ENCODE results near the gene THAP10. TPM values are rescaled to one million over a fixed set of nuclear protein-coding genes. Genes with fewer than 3 reads are reported as not detected.

THAP10 gene
- total and polyA plus RNA-seq, 3 experiments from 2014 or later: 0.18 to 0.20 TPM; not detected in 1

DNA sequence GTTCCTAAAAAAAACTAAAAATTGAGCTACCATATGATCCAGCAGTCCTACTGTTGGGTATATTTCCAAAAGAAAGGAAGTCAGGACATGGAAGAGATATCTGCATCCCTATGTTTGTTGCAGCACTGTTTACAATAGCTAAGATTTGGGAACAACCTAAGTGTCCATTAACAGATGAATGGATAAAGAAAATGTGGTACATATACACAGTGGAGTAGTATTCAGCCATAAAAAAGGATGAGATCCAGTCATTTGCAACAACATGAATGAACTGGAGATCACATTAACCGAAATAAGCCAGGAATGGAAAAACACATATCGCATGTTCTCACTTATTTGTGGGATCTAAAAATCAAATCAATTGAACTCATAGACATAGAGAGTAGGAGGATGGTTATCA, 29.9 kb upstream of the THAP10 start:
- ChIA-PET CTCF (no interaction called here), POLR2A (no interaction called here)
- Histone ChIP-seq H3K4me1 (ENCODE audit: insufficient read depth, low read length) (no peaks in the 10 kb centered on the region), H3K36me3 (ENCODE audit: insufficient read depth, low read length) (no peaks in the 10 kb centered on the region), H3K9me3 (ENCODE audit: low read length) (no peaks in the 10 kb centered on the region), H3K27me3 (ENCODE audit: insufficient read depth, low read length, poor library complexity, severe bottlenecking) (no peaks in the 10 kb centered on the region), H3K4me3 (ENCODE audit: low read length) (no peak overlapping the region), H3K27ac (ENCODE audit: low read depth, low read length) (no peak overlapping the region)
- Mint-ChIP-seq H3K27ac (no peak overlapping the region), H3K4me1 (no peaks in the 10 kb centered on the region), H3K36me3 (no peaks in the 10 kb centered on the region), H3K27me3 (peaks cover 4 to 53% of the 10 kb centered on the region in 2 donors), H3K4me3 (no peak overlapping the region), H3K9me3 (peaks cover 0 to 7% (median 2%) of the 10 kb centered on the region in 5 donors)
- DNase-seq: no peak

DNA sequence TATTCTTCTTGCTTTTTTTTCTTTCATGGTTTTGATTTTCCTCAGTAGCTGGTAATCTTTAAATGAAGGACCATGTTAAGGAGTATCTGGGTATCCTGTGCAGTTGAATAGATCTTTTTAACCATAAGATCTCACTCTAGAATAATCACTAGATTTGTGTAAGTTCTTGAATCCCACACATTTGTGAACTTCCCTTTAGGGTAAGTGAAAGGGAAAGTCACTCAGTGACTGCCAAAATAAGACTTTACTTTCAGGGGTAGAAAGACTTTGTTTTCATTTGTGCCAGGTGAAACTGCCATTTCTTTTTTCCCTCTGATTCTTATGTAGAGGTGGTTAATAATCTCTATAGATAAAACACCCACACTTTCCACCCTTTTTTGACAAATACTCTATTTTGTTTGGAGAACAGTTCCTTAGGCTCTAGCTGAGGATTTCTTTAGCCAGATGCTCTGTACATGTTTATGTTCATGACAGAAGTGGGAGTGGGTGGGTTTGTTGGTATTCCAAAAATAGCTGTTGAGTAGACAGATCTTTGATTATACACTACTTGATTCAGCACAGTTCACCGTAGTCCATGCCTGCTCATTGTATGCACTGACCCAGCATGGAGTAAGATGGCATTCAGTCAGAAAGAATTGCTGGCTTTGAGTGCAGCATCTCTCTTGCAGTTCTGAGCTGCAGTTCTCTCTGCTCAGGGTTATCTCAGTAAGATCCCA, 28.9 kb upstream of the THAP10 start:
- Mint-ChIP-seq H3K9me3 (peaks cover 0 to 7% (median 2%) of the 10 kb centered on the region in 5 donors), H3K4me1 (no peaks in the 10 kb centered on the region), H3K27ac (no peak overlapping the region), H3K4me3 (no peak overlapping the region), H3K36me3 (no peaks in the 10 kb centered on the region), H3K27me3 (peaks cover 4 to 47% of the 10 kb centered on the region in 2 donors)
- no peaks in the 10 kb centered on the region for H3K36me3 ChIP-seq (ENCODE audit: insufficient read depth, low read length)
- CTCF ChIA-PET: no interaction called here
- H3K9me3 ChIP-seq (ENCODE audit: low read length): no peaks in the 10 kb centered on the region
- no peaks in the 10 kb centered on the region for H3K27me3 ChIP-seq (ENCODE audit: insufficient read depth, low read length, poor library complexity, severe bottlenecking)
- H3K27ac ChIP-seq (ENCODE audit: low read depth, low read length): no peak overlapping the region
- no peak overlapping the region for H3K4me3 ChIP-seq (ENCODE audit: low read length)
- POLR2A ChIA-PET: no interaction called here
- no peak for DNase-seq
- H3K4me1 ChIP-seq (ENCODE audit: insufficient read depth, low read length): no peaks in the 10 kb centered on the region

DNA sequence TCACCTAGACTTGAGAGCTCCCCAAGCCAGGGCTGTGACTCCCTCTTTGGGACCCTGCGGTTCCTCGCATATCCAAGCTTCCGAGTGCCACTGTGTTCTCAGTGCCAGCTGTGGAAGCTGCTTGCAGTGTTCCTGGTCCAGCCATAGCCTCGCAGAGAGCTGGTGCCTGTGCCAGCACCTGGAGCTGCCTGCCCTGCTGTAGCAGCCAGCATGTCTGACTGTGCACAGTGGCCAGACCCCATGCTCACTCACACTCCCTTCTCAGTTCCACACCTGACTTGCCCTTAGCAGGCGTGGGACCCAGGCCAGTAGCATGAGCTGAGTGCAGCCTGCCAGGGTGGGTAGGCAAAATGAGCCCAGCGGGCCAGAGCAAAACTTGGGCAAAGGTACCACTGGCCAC, 25.7 kb upstream of the THAP10 start:
- Histone ChIP-seq H3K27me3 (ENCODE audit: insufficient read depth, low read length, poor library complexity, severe bottlenecking) (no peaks in the 10 kb centered on the region), H3K4me3 (ENCODE audit: low read length) (no peak overlapping the region), H3K9me3 (ENCODE audit: low read length) (no peaks in the 10 kb centered on the region), H3K27ac (ENCODE audit: low read depth, low read length) (no peak overlapping the region), H3K36me3 (ENCODE audit: insufficient read depth, low read length) (no peaks in the 10 kb centered on the region), H3K4me1 (ENCODE audit: insufficient read depth, low read length) (no peaks in the 10 kb centered on the region)
- ChIA-PET CTCF (no interaction called here), POLR2A (no interaction called here)
- no peak overlapping the region for H3K27ac Mint-ChIP-seq
- DNase-seq: no peak
- H3K4me3 Mint-ChIP-seq: no peak overlapping the region
- no peaks in the 10 kb centered on the region for H3K4me1 Mint-ChIP-seq
- H3K9me3 Mint-ChIP-seq: peaks cover 0 to 7% (median 2%) of the 10 kb centered on the region in 5 donors
- no peaks in the 10 kb centered on the region for H3K36me3 Mint-ChIP-seq
- H3K27me3 Mint-ChIP-seq: peaks cover 2 to 31% of the 10 kb centered on the region in 2 donors

DNA sequence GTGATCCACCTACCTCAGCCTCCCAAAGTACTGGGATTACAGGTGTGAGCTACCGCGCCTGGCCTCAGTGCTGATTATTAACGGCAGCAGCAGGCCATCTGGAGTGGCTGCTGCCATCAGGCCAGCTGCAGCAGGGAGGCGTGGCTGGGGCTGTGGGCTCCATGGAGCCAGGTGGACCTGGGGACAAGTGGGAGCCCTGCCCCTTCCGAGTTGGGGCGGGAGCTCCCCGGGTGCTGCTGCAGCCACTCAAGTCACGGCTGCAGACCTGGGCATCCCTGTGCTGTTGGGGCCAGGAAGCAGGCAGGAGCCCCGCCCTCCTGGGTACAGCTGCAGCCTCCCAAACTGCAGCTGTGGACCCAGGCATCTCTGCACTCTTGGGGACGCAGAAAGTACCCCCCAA, 24.3 kb upstream of the THAP10 start:
- ChIA-PET POLR2A (no interaction called here), CTCF (no interaction called here)
- Mint-ChIP-seq H3K4me3 (no peak overlapping the region), H3K9me3 (peaks cover 0 to 2% (median 0%) of the 10 kb centered on the region in 5 donors), H3K27me3 (peaks cover 2 to 25% of the 10 kb centered on the region in 2 donors), H3K4me1 (no peaks in the 10 kb centered on the region), H3K36me3 (no peaks in the 10 kb centered on the region), H3K27ac (no peak overlapping the region)
- Histone ChIP-seq H3K9me3 (ENCODE audit: low read length) (no peaks in the 10 kb centered on the region), H3K27ac (ENCODE audit: low read depth, low read length) (no peak overlapping the region), H3K4me1 (ENCODE audit: insufficient read depth, low read length) (no peaks in the 10 kb centered on the region), H3K36me3 (ENCODE audit: insufficient read depth, low read length) (no peaks in the 10 kb centered on the region), H3K4me3 (ENCODE audit: low read length) (no peak overlapping the region), H3K27me3 (ENCODE audit: insufficient read depth, low read length, poor library complexity, severe bottlenecking) (no peaks in the 10 kb centered on the region)
- no peak for DNase-seq

DNA sequence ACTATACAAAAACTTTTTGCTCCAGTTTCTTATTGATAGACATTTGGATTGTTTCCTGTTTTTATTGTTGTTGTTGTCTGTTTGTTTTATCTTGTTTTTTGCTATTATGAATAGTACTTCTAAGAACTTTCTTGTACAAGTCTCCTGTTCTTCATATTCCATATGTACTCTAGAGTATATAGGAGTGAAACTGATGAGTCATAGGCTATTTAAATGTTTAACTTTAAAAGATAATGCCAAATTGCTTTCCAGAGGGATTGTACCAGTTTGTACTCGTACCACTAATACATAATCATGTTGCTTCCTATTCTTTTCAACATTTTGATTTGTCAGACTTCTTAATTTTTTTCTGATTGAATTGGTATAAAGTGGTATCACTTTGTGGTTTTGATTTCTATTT, 20.0 kb upstream of the THAP10 start:
- peaks cover 0 to 5% (median 0%) of the 10 kb centered on the region in 3 donors for H3K36me3 Mint-ChIP-seq
- H3K9me3 Mint-ChIP-seq: peaks cover 6 to 17% (median 13%) of the 10 kb centered on the region in 5 donors
- ChIA-PET CTCF (no interaction called here), POLR2A (no interaction called here)
- no peak overlapping the region for H3K4me3 Mint-ChIP-seq
- DNase-seq: no peak
- no peaks in the 10 kb centered on the region for H3K36me3 ChIP-seq (ENCODE audit: insufficient read depth, low read length)
- no peak overlapping the region for H3K27ac Mint-ChIP-seq
- no peaks in the 10 kb centered on the region for H3K9me3 ChIP-seq (ENCODE audit: low read length)
- H3K4me3 ChIP-seq (ENCODE audit: low read length): no peak overlapping the region
- H3K27me3 Mint-ChIP-seq: peaks cover 5 to 20% of the 10 kb centered on the region in 2 donors
- H3K4me1 Mint-ChIP-seq: no peaks in the 10 kb centered on the region
- no peaks in the 10 kb centered on the region for H3K4me1 ChIP-seq (ENCODE audit: insufficient read depth, low read length)
- no peaks in the 10 kb centered on the region for H3K27me3 ChIP-seq (ENCODE audit: insufficient read depth, low read length, poor library complexity, severe bottlenecking)
- no peak overlapping the region for H3K27ac ChIP-seq (ENCODE audit: low read depth, low read length)

DNA sequence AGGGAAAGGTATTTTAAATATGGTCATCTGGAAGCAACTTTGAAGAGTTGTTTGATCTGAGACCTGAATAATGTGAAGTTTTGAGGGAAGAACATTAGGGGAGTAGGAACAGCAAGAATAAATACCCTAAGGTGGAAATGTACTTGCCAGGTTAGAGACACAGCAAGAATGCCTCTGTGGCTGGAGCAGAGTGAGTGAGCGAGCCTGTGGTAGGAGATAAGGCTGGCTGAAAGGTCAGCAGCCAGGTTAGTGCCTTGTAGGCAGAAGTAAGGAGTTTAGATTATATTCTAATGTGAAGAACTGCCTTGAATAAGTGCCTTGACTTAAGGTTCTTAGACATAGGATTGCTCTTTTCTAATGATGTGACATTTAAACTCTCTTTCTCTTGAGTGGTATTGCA, 18.7 kb upstream of the THAP10 start:
- H3K27ac Mint-ChIP-seq: no peak overlapping the region
- POLR2A ChIA-PET: no interaction called here
- no peaks in the 10 kb centered on the region for H3K4me1 Mint-ChIP-seq
- no peak for DNase-seq
- Histone ChIP-seq H3K9me3 (ENCODE audit: low read length) (no peaks in the 10 kb centered on the region), H3K4me3 (ENCODE audit: low read length) (no peak overlapping the region), H3K27me3 (ENCODE audit: insufficient read depth, low read length, poor library complexity, severe bottlenecking) (no peaks in the 10 kb centered on the region), H3K4me1 (ENCODE audit: insufficient read depth, low read length) (no peaks in the 10 kb centered on the region), H3K36me3 (ENCODE audit: insufficient read depth, low read length) (no peaks in the 10 kb centered on the region), H3K27ac (ENCODE audit: low read depth, low read length) (no peak overlapping the region)
- H3K4me3 Mint-ChIP-seq: no peak overlapping the region
- peaks cover 6 to 17% (median 15%) of the 10 kb centered on the region in 5 donors for H3K9me3 Mint-ChIP-seq
- peaks cover 5 to 28% of the 10 kb centered on the region in 2 donors for H3K27me3 Mint-ChIP-seq
- CTCF ChIA-PET: no interaction called here
- H3K36me3 Mint-ChIP-seq: peaks cover 0 to 10% (median 0%) of the 10 kb centered on the region in 3 donors

DNA sequence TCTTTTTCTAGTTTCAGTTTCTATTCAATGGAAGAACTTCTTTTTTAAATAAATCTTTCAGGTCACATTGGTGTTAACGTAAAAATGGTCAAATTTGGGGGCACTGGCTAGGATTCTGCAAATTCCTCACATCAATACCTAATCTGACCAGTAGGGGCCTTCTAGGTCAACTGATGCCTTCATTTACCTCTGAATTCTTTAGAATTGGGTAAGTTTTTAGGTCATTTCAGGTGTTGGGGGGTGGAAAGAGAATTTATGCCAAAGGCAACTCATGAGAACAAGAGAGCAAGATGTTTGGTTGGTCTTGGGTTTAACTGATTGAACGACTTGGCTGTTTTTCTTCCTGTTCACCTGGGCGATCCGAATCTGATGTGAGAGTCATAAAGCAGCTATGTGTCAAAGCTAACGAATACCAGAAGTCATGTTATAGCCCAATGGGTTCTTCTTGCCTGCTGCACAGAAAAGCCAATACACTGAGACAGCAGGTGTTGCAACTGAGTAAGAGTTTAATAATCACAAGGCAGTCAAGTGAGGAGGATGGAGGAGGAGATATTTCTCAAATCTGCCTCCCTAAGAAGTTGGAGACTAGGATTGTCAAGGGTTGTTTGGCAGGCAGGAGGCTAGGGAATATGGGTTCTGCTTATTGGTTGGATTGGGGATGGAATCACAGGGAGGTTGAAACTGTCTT, 15.7 kb upstream of the THAP10 start:
- Histone ChIP-seq H3K4me3 (ENCODE audit: low read length) (no peak overlapping the region), H3K27me3 (ENCODE audit: insufficient read depth, low read length, poor library complexity, severe bottlenecking) (no peaks in the 10 kb centered on the region), H3K27ac (ENCODE audit: low read depth, low read length) (no peak overlapping the region), H3K36me3 (ENCODE audit: insufficient read depth, low read length) (no peaks in the 10 kb centered on the region), H3K4me1 (ENCODE audit: insufficient read depth, low read length) (no peaks in the 10 kb centered on the region), H3K9me3 (ENCODE audit: low read length) (no peaks in the 10 kb centered on the region)
- ChIA-PET POLR2A (no interaction called here), CTCF (no interaction called here)
- H3K27me3 Mint-ChIP-seq: peaks cover 3 to 42% of the 10 kb centered on the region in 2 donors
- H3K9me3 Mint-ChIP-seq: peaks cover 7 to 17% (median 15%) of the 10 kb centered on the region in 5 donors
- H3K4me3 Mint-ChIP-seq: no peak overlapping the region
- no peak overlapping the region for H3K27ac Mint-ChIP-seq
- H3K4me1 Mint-ChIP-seq: no peaks in the 10 kb centered on the region
- no peak for DNase-seq
- peaks cover 0 to 10% (median 2%) of the 10 kb centered on the region in 3 donors for H3K36me3 Mint-ChIP-seq

DNA sequence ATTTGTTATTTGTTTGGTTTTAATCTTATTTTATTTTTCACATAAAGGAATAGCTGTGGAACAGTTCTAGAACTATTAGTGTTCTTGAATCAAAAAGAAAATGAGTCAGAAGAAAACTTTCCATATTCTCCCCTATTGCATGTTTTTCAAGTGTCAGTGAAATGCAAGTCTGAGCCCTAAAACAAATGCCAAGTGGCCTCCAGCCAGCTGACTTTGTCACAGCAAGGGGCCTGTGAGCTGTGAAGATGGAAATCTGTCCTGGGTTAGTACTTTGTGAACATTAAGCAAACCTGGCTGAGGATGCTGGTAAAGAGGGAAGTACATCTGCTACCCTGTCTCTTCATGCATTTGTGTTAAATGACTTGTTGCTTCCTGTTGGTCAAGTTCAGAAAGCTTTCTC, 14.6 kb upstream of the THAP10 start:
- no peak for DNase-seq
- no peaks in the 10 kb centered on the region for H3K27me3 ChIP-seq (ENCODE audit: insufficient read depth, low read length, poor library complexity, severe bottlenecking)
- H3K4me3 ChIP-seq (ENCODE audit: low read length): no peak overlapping the region
- Mint-ChIP-seq H3K27ac (no peak overlapping the region), H3K36me3 (peaks cover 0 to 10% (median 2%) of the 10 kb centered on the region in 3 donors), H3K4me1 (no peaks in the 10 kb centered on the region), H3K27me3 (peaks cover 3 to 53% of the 10 kb centered on the region in 2 donors), H3K9me3 (peaks cover 7 to 17% (median 15%) of the 10 kb centered on the region in 5 donors), H3K4me3 (no peak overlapping the region)
- no peaks in the 10 kb centered on the region for H3K9me3 ChIP-seq (ENCODE audit: low read length)
- H3K36me3 ChIP-seq (ENCODE audit: insufficient read depth, low read length): no peaks in the 10 kb centered on the region
- no peaks in the 10 kb centered on the region for H3K4me1 ChIP-seq (ENCODE audit: insufficient read depth, low read length)
- ChIA-PET POLR2A (no interaction called here), CTCF (no interaction called here)
- H3K27ac ChIP-seq (ENCODE audit: low read depth, low read length): no peak overlapping the region
